HG03139 (cell line): ENCODE measurements around the gene INPP5A.

Experiments
- ATAC-seq: cut with Tn5 transposase; IDR thresholded peaks from one replicate; pipeline ENCODE4 v1.9.1; 2021; ENCODE audit not compliant: unreplicated experiment

INPP5A gene

GRCh38 chr10:132685921-132686680 is 148.5 kb downstream of the INPP5A start:
- no peak for ATAC-seq

DNA sequence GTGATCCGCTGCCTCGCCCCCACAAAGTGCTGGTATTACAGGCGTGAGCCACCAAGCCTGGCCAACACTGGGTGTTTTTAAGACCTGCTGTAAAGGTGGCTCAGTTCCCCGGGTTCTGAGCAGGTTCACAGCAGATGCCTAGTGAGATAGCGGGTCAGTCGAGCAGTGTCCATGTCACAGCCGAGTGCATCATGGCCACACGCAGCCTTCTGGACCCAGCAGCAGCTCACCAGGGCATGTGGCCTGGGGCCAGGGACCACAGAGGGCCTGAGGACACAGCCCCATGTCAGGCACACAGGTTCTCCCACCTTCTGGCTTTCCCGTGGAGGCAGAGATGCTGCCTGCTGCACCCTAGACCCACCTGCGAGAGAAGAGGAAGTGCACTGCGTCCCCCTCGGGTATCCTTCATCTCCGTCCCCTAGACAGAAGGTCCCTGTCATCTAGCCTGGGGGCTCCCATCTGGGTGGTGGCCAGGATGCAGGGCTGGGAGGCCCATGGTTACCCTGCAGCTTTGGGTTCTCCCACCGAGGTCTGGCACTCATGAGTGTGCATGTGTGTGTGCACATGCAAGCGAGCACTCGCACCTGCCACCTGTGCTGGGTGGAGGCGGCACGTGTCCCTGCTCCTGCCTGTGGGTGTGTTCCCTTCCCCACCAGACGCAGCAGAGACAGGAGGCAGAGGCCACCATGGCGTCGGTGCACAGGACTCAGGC is 149.8 kb downstream of the INPP5A start:
- no peak for ATAC-seq

- ATAC-seq: no peak
Observed at GRCh38 chr10:132687893-132688579, 150.4 kb downstream of the INPP5A start.

- ATAC-seq: no peak
Observed at GRCh38 chr10:132688580-132689420, 151.2 kb downstream of the INPP5A start.

DNA sequence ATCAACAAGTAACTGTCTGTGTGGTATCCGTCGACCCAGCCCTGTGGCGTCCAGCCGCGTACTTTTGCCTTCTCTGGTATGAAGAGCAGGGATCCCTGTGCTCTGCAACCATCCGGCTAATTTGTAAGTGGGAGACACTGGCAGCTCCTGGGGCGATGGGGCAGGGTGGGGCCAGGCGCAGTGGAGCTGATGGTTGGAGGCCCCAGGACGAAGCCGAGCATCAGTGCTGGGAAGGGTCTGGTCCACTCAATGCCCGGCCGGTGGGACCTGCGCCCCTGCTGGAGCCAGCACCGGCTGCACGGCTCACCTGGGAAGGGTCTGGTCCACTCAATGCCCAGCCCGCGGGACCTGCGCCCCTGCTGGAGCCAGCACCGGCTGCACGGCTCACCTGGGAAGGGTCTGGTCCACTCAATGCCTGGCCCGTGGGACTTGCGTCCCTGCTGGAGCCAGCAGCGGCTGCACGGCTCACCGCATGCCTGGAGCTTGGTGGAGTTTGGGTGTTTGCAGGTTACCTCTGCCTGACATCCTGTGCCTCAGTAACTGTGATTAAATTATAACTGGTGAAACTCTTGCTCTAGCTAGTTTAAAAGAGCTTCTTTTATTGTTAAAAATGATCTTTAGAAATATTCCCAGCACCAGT is 152.3 kb downstream of the INPP5A start:
- ATAC-seq: no peak

DNA sequence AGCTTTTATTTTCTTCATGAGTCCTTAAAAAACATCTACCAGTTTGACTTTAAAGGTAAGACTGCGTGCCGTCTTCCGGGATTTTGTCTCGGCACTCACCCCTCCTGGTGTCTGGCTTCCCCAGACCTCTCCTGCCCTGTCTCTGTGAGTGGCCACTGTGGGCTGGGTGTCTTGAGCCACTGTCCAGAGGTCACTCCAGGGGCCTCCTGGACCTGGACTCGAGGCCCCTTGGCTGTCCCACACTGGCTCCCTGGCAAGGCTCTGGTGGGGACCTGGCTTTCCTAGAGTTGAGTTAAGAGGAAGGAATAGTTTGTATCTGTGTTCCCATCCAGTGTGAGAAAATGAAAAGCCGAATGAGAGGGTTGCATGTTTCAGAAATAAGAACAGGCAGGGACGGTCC is 152.8 kb downstream of the INPP5A start:
- no peak for ATAC-seq

GRCh38 chr10:132690821-132691610 is 153.4 kb downstream of the INPP5A start:
- no peak for ATAC-seq

DNA sequence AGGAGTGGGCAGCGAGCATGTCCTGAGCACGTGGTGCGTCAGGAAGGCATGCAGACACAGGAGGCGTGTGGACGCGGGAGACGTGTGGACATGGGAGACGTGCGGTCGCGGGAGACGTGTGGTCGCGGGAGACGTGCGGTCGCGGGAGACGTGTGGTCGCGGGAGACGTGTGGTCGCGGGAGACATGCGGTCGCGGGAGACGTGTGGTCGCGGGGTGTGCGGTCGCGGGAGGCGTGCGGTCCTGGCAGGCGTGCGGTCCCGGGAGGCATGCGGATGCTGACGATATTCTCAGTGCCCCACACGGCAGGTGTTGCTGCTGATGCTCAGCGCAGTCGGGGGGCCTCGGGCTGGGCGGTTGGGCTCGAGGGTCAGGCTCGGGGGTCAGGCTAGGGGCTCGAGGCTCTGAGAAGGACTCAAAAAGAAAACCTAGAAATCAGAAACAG is 154.1 kb downstream of the INPP5A start:
- no peak for ATAC-seq

GRCh38 chr10:132692311-132692710 is 154.7 kb downstream of the INPP5A start:
- no peak for ATAC-seq

- no peak for ATAC-seq
Observed at GRCh38 chr10:132693676-132694075, 156.1 kb downstream of the INPP5A start.

- no peak for ATAC-seq
Observed at GRCh38 chr10:132696204-132696603, 158.6 kb downstream of the INPP5A start.

GRCh38 chr10:132696728-132697577 is 159.4 kb downstream of the INPP5A start:
- no peak for ATAC-seq

DNA sequence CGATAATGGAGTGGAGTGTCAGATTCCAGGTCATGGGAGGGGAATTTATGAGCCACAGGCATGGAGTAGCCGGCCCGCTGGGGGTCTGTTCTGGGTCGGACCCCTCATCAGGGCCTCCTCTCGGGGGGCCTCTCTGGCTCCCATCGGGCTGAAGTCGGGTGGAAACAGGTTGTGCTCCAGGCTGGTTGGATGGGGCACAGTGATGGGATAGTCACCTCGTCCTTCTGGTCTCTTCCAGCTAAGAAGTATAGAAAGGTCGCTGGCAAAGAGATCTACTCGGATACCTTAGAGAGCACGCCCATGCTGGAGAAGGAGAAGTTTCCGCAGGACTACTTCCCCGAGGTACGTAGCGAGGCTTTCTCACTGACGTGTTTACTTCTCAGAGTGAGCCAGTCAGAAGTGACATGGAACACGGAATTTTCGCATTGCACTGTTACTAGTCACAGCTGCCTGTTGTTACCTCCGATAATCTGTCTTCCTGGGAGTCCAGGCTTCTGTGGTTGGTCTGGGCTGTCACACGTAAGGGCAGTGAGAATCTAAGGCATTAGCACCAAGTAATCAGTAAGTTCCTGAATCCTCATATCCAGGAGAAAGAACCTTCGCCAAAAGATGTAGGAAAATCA is 160.1 kb downstream of the INPP5A start:
- no peak for ATAC-seq

- ATAC-seq: no peak
Observed at GRCh38 chr10:132698211-132698751, 160.7 kb downstream of the INPP5A start.

- no peak for ATAC-seq
Observed at GRCh38 chr10:132698761-132699391, 161.3 kb downstream of the INPP5A start.

GRCh38 chr10:132699411-132700155 is 162.0 kb downstream of the INPP5A start:
- no peak for ATAC-seq
